Activated naive CD8-positive, alpha-beta T cell treated with anti-CD3 and anti-CD28 coated beads, Interleukin-2, amount 10 ng/mL, durations not matched to agents 7 days and 5 days (primary cell): ENCODE data around the gene EFCAB6. TPM values are rescaled to one million over a fixed set of nuclear protein-coding genes. Genes with fewer than 3 reads are reported as not detected.

Experiments used
- ATAC-seq: fragments of 150-1000 bp; cut with Tn5 transposase; one replicate; pipeline ENCODE4 v1.10.0; 2021; ENCODE audit warnings: low read depth, moderate library complexity
- POLR2A ChIA-PET: fragments of 350-600 bp; sonication (Branson Sonifier 250); formaldehyde crosslinking; loops from one replicate; lab custom pipeline; 2021; ENCODE audit warnings: antibody characterized with exemption; lab: Charles Lee
- DNase-seq: peaks from one replicate; pipeline ENCODE4 v3.0.0; 2021
- H3K27ac Mint-ChIP-seq: one replicate; pipeline ENCODE4 v1.8.0; 2022; ENCODE audit warnings: mild to moderate bottlenecking, mixed read lengths
- H3K27me3 Mint-ChIP-seq: one replicate; pipeline ENCODE4 v1.8.0; 2022; ENCODE audit warnings: mild to moderate bottlenecking, moderate library complexity, mixed read lengths
- H3K36me3 Mint-ChIP-seq: one replicate; pipeline ENCODE4 v1.8.0; 2021; ENCODE audit warnings: mild to moderate bottlenecking, mixed read lengths
- H3K4me1 Mint-ChIP-seq: one replicate; pipeline ENCODE4 v1.8.0; 2021; ENCODE audit warnings: mixed read lengths
- H3K4me3 Mint-ChIP-seq: one replicate; pipeline ENCODE4 v1.8.0; 2022; ENCODE audit warnings: mild to moderate bottlenecking, moderate library complexity, mixed read lengths
- H3K9me3 Mint-ChIP-seq: one replicate; pipeline ENCODE4 v1.8.0; 2021; ENCODE audit warnings: mixed read lengths
- total RNA-seq, 2 experiments: library from RNA; stranded (reverse); gene quantifications; one replicate each; pipeline ENCODE4 v1.2.3, GENCODE V29; 2021

EFCAB6 gene
- total RNA-seq, 2 experiments from 2014 or later = 0.19 to 0.37 TPM

- Mint-ChIP-seq H3K9me3 (no peaks in the 10 kb centered on the region), H3K27ac (no peak overlapping the region), H3K4me1 (no peaks in the 10 kb centered on the region), H3K36me3 (no peaks in the 10 kb centered on the region), H3K4me3 (no peak overlapping the region), H3K27me3 (no peaks in the 10 kb centered on the region)
- POLR2A ChIA-PET = no interaction called here
- no peak for ATAC-seq
- DNase-seq = no peak
These were observed 72.2 kb downstream of the EFCAB6 start for GRCh38 chr22:43739851-43740379.

DNA sequence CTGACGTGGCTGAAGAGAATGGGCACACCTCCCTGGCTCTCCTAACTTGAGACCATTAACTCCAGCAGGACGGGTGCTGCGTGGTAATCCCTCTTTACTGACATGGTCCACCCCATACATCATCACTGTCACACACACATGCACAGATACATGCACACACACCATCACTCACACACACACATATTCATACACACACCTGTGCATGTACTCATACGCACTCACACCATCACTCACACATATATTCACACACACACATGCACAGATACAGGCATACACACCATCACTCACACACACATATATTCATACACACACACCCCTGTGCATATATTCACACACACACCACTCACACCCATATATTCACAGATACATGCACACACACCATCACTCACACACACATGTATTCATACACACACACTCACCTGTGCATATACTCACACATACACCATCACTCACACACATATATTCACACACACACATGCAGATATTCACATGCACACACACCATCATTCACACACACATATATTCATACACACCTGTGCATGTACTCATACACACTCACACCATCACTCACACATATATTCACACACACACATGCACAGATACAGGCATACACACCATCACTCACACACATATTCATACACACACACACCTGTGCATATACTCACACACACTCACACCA is 74.8 kb downstream of the EFCAB6 start:
- POLR2A ChIA-PET = no interaction called here

DNA sequence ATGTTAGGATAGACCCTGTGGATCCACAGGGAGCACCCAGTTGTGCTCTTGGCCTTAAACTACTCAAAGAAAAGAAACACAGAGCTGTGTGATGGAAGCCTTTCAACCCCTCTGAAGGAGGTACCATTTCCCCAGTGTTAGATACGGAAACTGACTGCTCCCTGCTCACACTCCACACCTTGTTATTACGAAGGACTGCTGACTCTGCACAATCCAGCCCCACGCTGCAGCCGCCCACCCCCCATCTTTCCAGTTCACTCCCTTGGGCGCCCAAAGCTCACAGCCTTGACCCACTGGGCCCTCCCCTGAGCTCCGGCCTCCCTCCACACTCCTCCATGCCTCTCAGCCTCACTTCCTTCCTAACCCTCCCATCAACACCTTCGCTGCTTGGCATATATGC is 75.5 kb downstream of the EFCAB6 start:
- Mint-ChIP-seq H3K36me3 (no peaks in the 10 kb centered on the region), H3K27ac (no peak overlapping the region), H3K4me1 (no peaks in the 10 kb centered on the region), H3K4me3 (no peak overlapping the region), H3K9me3 (no peaks in the 10 kb centered on the region), H3K27me3 (no peaks in the 10 kb centered on the region)
- no peak for DNase-seq
- POLR2A ChIA-PET = no interaction called here
- no peak for ATAC-seq

More for the DNA sequence above, 74.8 kb downstream of the EFCAB6 start:
- DNase-seq (no peak), ATAC-seq (no peak)
- no peaks in the 10 kb centered on the region for H3K27me3 Mint-ChIP-seq
- no peaks in the 10 kb centered on the region for H3K4me1 Mint-ChIP-seq
- no peak overlapping the region for H3K27ac Mint-ChIP-seq
- H3K9me3 Mint-ChIP-seq = no peaks in the 10 kb centered on the region
- H3K4me3 Mint-ChIP-seq = no peak overlapping the region
- no peaks in the 10 kb centered on the region for H3K36me3 Mint-ChIP-seq

- no peaks in the 10 kb centered on the region for H3K9me3 Mint-ChIP-seq
- ATAC-seq = no peak
- H3K27ac Mint-ChIP-seq = no peak overlapping the region
- H3K27me3 Mint-ChIP-seq = peaks cover 4% of the 10 kb centered on the region
- no peaks in the 10 kb centered on the region for H3K4me1 Mint-ChIP-seq
- no peaks in the 10 kb centered on the region for H3K36me3 Mint-ChIP-seq
- DNase-seq = no peak
- POLR2A ChIA-PET = no interaction called here
- H3K4me3 Mint-ChIP-seq = no peak overlapping the region
These were observed 77.5 kb downstream of the EFCAB6 start for GRCh38 chr22:43734370-43735150.

GRCh38 chr22:43733138-43733537 is 79.0 kb downstream of the EFCAB6 start:
- Mint-ChIP-seq H3K27me3 (peaks cover 7% of the 10 kb centered on the region), H3K27ac (no peak overlapping the region), H3K36me3 (no peaks in the 10 kb centered on the region), H3K4me3 (no peak overlapping the region), H3K4me1 (no peaks in the 10 kb centered on the region), H3K9me3 (no peaks in the 10 kb centered on the region)
- POLR2A ChIA-PET = no interaction called here
- no peak for ATAC-seq
- DNase-seq = no peak

GRCh38 chr22:43731988-43732387 is 80.1 kb downstream of the EFCAB6 start:
- no peak overlapping the region for H3K27ac Mint-ChIP-seq
- no peaks in the 10 kb centered on the region for H3K4me1 Mint-ChIP-seq
- POLR2A ChIA-PET = interaction anchor here (0.7 kb wide), 1 partner anchor 80 kb away, joined by 3 read pairs; the partner anchor contains the start of gene EFCAB6
- H3K27me3 Mint-ChIP-seq = peaks cover 7% of the 10 kb centered on the region
- H3K36me3 Mint-ChIP-seq = no peaks in the 10 kb centered on the region
- no peaks in the 10 kb centered on the region for H3K9me3 Mint-ChIP-seq
- ATAC-seq (no peak), DNase-seq (no peak)
- H3K4me3 Mint-ChIP-seq = no peak overlapping the region

- Mint-ChIP-seq H3K9me3 (no peaks in the 10 kb centered on the region), H3K27me3 (peaks cover 7% of the 10 kb centered on the region), H3K36me3 (no peaks in the 10 kb centered on the region), H3K4me1 (no peaks in the 10 kb centered on the region), H3K4me3 (no peak overlapping the region), H3K27ac (no peak overlapping the region)
- POLR2A ChIA-PET = no interaction called here
- DNase-seq (no peak), ATAC-seq (no peak)
These were observed 85.1 kb downstream of the EFCAB6 start for GRCh38 chr22:43726964-43727543.

DNA sequence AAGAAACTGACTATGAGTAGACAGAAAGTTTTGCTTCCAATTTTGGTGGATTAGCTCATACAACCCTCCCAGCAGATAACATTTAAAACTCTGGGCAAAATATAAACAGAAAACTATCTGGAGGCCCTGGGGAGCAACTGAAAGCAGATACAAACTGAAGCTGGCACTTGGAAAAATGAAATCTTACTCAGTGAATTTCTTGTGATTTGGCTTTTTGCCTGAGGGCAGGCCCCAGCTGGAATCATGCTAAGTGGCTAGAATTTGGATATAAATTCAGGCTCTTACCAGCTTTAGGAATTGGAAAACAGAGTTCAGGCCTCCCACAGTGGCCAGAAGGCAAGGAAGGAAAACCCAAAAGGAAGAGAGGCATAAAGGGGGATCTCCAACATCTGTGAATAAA is 85.8 kb downstream of the EFCAB6 start:
- H3K4me1 Mint-ChIP-seq = no peaks in the 10 kb centered on the region
- H3K4me3 Mint-ChIP-seq = no peak overlapping the region
- H3K27me3 Mint-ChIP-seq = peaks cover 7% of the 10 kb centered on the region
- ATAC-seq (no peak), DNase-seq (no peak)
- POLR2A ChIA-PET = no interaction called here
- no peaks in the 10 kb centered on the region for H3K36me3 Mint-ChIP-seq
- no peak overlapping the region for H3K27ac Mint-ChIP-seq
- H3K9me3 Mint-ChIP-seq = no peaks in the 10 kb centered on the region

GRCh38 chr22:43723816-43724215 is 88.3 kb downstream of the EFCAB6 start:
- POLR2A ChIA-PET = no interaction called here
- Mint-ChIP-seq H3K27me3 (peaks cover 2% of the 10 kb centered on the region), H3K4me1 (no peaks in the 10 kb centered on the region), H3K9me3 (no peaks in the 10 kb centered on the region), H3K27ac (no peak overlapping the region), H3K4me3 (no peak overlapping the region), H3K36me3 (no peaks in the 10 kb centered on the region)
- DNase-seq = no peak
- ATAC-seq = no peak

- Mint-ChIP-seq H3K36me3 (no peaks in the 10 kb centered on the region), H3K4me3 (no peak overlapping the region), H3K9me3 (no peaks in the 10 kb centered on the region), H3K27ac (no peak overlapping the region), H3K27me3 (no peaks in the 10 kb centered on the region), H3K4me1 (no peaks in the 10 kb centered on the region)
- DNase-seq = no peak
- no peak for ATAC-seq
- POLR2A ChIA-PET = no interaction called here
These were observed 89.7 kb downstream of the EFCAB6 start for GRCh38 chr22:43722444-43722843.

DNA sequence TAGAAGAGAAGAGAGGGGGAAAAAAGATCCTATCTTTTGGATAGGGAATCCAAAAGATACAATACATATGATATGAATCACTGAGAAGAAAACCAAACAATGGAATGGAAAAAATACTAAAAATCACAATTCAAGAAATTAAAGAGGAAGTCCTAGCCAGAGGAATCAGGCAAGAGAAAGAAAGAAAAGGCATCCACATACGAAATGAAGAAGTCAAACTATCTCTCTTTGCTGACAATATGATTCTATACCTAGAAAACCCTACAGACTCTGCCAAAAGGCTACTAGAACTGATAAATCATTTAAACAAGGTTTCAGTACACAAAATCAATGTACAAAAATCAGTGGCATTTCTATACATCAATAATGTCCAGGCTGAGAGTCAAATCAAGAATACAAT is 91.4 kb downstream of the EFCAB6 start:
- Mint-ChIP-seq H3K27me3 (no peaks in the 10 kb centered on the region), H3K9me3 (no peaks in the 10 kb centered on the region), H3K4me3 (no peak overlapping the region), H3K4me1 (no peaks in the 10 kb centered on the region), H3K27ac (no peak overlapping the region), H3K36me3 (no peaks in the 10 kb centered on the region)
- POLR2A ChIA-PET = no interaction called here
- ATAC-seq (no peak), DNase-seq (no peak)

GRCh38 chr22:43714104-43714503 is 98.0 kb downstream of the EFCAB6 start:
- no peak for ATAC-seq
- H3K4me3 Mint-ChIP-seq = no peak overlapping the region

GRCh38 chr22:43711681-43712080 is 100.4 kb downstream of the EFCAB6 start:
- POLR2A ChIA-PET = interaction anchor here (0.6 kb wide), 1 partner anchor 194 kb away, joined by 3 read pairs; no protein-coding TSS in a partner anchor
- ATAC-seq (no peak), DNase-seq (no peak)
- H3K4me1 Mint-ChIP-seq = no peaks in the 10 kb centered on the region
- H3K27ac Mint-ChIP-seq = no peak overlapping the region
- H3K4me3 Mint-ChIP-seq = no peak overlapping the region
- H3K36me3 Mint-ChIP-seq = no peaks in the 10 kb centered on the region
- H3K9me3 Mint-ChIP-seq = no peaks in the 10 kb centered on the region
- H3K27me3 Mint-ChIP-seq = peaks cover 18% of the 10 kb centered on the region

More at GRCh38 chr22:43714104-43714503, 98.0 kb downstream of the EFCAB6 start:
- Mint-ChIP-seq H3K4me1 (no peaks in the 10 kb centered on the region), H3K27ac (no peak overlapping the region), H3K27me3 (peaks cover 12% of the 10 kb centered on the region), H3K9me3 (no peaks in the 10 kb centered on the region), H3K36me3 (no peaks in the 10 kb centered on the region)
- no peak for DNase-seq
- POLR2A ChIA-PET = no interaction called here
